GM18508 (cell line): ENCODE results near the gene AGBL5.
"Not testable (repeated sequence)": the region's sequence is repeated elsewhere in the genome, so short reads cannot be mapped to it uniquely, and the experiment has no call there.

ENCODE experiments used
- ATAC-seq: cut with Tn5 transposase; IDR thresholded peaks from one replicate; pipeline ENCODE4 v1.9.1; 2021; ENCODE audit warnings: moderate number of reproducible peaks; ENCODE audit not compliant: insufficient read depth, unreplicated experiment

Gene AGBL5

GRCh38 chr2:27108221-27108620 is 56.8 kb downstream of the AGBL5 start:
- ATAC-seq, result no peak

GRCh38 chr2:27109083-27109482 is 57.6 kb downstream of the AGBL5 start:
- no peak for ATAC-seq

- ATAC-seq, result not testable (repeated sequence)
Observed at GRCh38 chr2:27110603-27111352, 59.3 kb downstream of the AGBL5 start.

GRCh38 chr2:27111392-27112078 is 60.1 kb downstream of the AGBL5 start:
- not testable (repeated sequence) for ATAC-seq

- ATAC-seq, result no peak
Observed at GRCh38 chr2:27115519-27115918, 64.1 kb downstream of the AGBL5 start.

GRCh38 chr2:27117995-27118524 is 66.6 kb downstream of the AGBL5 start:
- ATAC-seq, result no peak

GRCh38 chr2:27118525-27119329 is 67.3 kb downstream of the AGBL5 start, which contains the start of gene CGREF1:
Gene CGREF1, minus strand, starts transcription at chr2:27119128. Its CDS starts 14,762 bp downstream, at chr2:27104366.
- no peak for ATAC-seq

- ATAC-seq, result not testable (repeated sequence)
Observed at GRCh38 chr2:27119330-27119670, 67.8 kb downstream of the AGBL5 start.
